K562 (cell line): ENCODE measurements around the gene KIAA2012. TPM values are rescaled to one million over a fixed set of nuclear protein-coding genes. Genes with fewer than 3 reads are reported as not detected.

Experiments
- ATAC-seq: fragments of 200-7000 bp; cut with Tn5 transposase; 3 replicates; pipeline ENCODE4 v1.9.1; 2020; ENCODE audit warnings: moderate library complexity
- BruUV-seq: library from RNA; stranded (reverse); fragments of 400-500 nt; replicated peaks from 2 replicates; lab custom pipeline; 2021; lab: Mats Ljungman, UMichigan
- CTCF ChIA-PET: fragments of 300-600 bp; formaldehyde crosslinking; extraction: SDS; loops from one replicate; lab custom pipeline; 2021; ENCODE audit warnings: low intra/inter-chr PET ratio; lab: Yijun Ruan, JAX
- POLR2A ChIA-PET: fragments of 300-600, 350-650 bp; sonication (Branson Sonifier 250); formaldehyde crosslinking; extraction: SDS; loops from one replicate; lab custom pipeline; 2021; ENCODE audit warnings: antibody characterized with exemption, inconsistent platforms; lab: Yijun Ruan, JAX
- DNase-seq, 4 experiments: peaks; one replicate each; pipeline versions ENCODE4 v3.0.0 to v3.0.0-alpha.2; 2011 to 2018; ENCODE audit warnings: low spot score in 3 of 4, mixed read lengths in 3 of 4; ENCODE audit errors: extremely low read depth in 1 of 4
- FAIRE-seq: peaks from 2 replicates; lab custom pipeline; 2011; peaks lifted over from hg19 to GRCh38; lab: Jason Lieb, UNC
- H2AFZ ChIP-seq: 2 replicates; pipeline ENCODE4 v1.6.0; 2011; ENCODE audit warnings: low read depth, low read length, control low read depth, inconsistent platforms
- H3K27ac ChIP-seq: fragments of 200-600 bp; 3 replicates; pipeline ENCODE4 v1.8.0; 2011; ENCODE audit warnings: low read depth, mild to moderate bottlenecking, control low read depth, inconsistent platforms, low read length, moderate library complexity, mixed read lengths; ENCODE audit errors: extremely low read depth
- H3K27me3 ChIP-seq, 2 experiments: fragments of 300-600 bp in 1 of 2; 2 replicates in 1 of 2; 3 replicates in 1 of 2; pipeline versions ENCODE4 v1.6.0 to v1.8.0; 2011; ENCODE audit warnings: inconsistent platforms in 2 of 2, low read length in 2 of 2, mild to moderate bottlenecking in 1 of 2, mixed read lengths in 1 of 2, moderate library complexity in 1 of 2; ENCODE audit not compliant: control insufficient read depth in 2 of 2, insufficient read depth in 2 of 2
- H3K36me3 ChIP-seq: fragments of 300-600 bp; 3 replicates; pipeline ENCODE4 v1.8.0; 2011; ENCODE audit warnings: mild to moderate bottlenecking, low read length, inconsistent platforms; ENCODE audit not compliant: control insufficient read depth, insufficient read depth
- H3K4me1 ChIP-seq, 2 experiments: fragments of 200-600 bp in 1 of 2; replicated peaks in 1 of 2; 2 replicates in 1 of 2; 3 replicates in 1 of 2; pipeline versions ENCODE4 v1.5.1 to v1.8.0; 2011; ENCODE audit warnings: inconsistent platforms in 2 of 2, low read length in 2 of 2, mild to moderate bottlenecking in 1 of 2, mixed read lengths in 1 of 2, moderate library complexity in 1 of 2; ENCODE audit not compliant: control insufficient read depth in 2 of 2, insufficient read depth in 2 of 2
- H3K4me2 ChIP-seq: 2 replicates; pipeline ENCODE4 v1.6.1; 2011; ENCODE audit warnings: low read length, control low read depth, inconsistent platforms, mixed read lengths; ENCODE audit not compliant: insufficient read depth
- H3K4me3 ChIP-seq: fragments of 200-600 bp; sonication (generic), shearing (Covaris generic); 2 replicates; pipeline ENCODE4 v1.5.1; 2016; ENCODE audit warnings: control low read depth, inconsistent platforms
- H3K79me2 ChIP-seq: fragments of 200-600 bp; 3 replicates; pipeline ENCODE4 v1.8.0; 2011; ENCODE audit warnings: low read length, inconsistent platforms; ENCODE audit not compliant: control insufficient read depth, insufficient read depth
- H3K9ac ChIP-seq, 2 experiments: 2 replicates each; pipeline versions ENCODE4 v1.6.0 to v1.6.1; 2011; ENCODE audit warnings: low read depth in 2 of 2, low read length in 2 of 2, control low read depth in 1 of 2, inconsistent platforms in 1 of 2, mild to moderate bottlenecking in 1 of 2, mixed read lengths in 1 of 2; ENCODE audit not compliant: insufficient read depth in 1 of 2
- H3K9me1 ChIP-seq: one replicate; pipeline ENCODE4 v1.6.0; 2011; ENCODE audit warnings: inconsistent platforms, mild to moderate bottlenecking, low read length, moderate library complexity; ENCODE audit not compliant: control insufficient read depth, insufficient read depth
- H3K9me3 ChIP-seq: replicated peaks from 2 replicates; pipeline ENCODE4 v1.5.1; 2011; ENCODE audit warnings: low read depth, low read length, inconsistent platforms; ENCODE audit not compliant: control insufficient read depth, insufficient read depth
- H4K20me1 ChIP-seq: replicated peaks from 2 replicates; pipeline ENCODE4 v1.6.1; 2011; ENCODE audit warnings: low read length, inconsistent platforms, mixed read lengths; ENCODE audit not compliant: control insufficient read depth, insufficient read depth
- AFF1 ChIP-seq, 2 experiments: fragments of 450-650 bp; IDR thresholded peaks; 2 replicates each; pipeline ENCODE4 v1.6.1; 2018; ENCODE audit warnings: mild to moderate bottlenecking in 2 of 2, low read depth in 1 of 2; ENCODE audit not compliant: partially characterized antibody in 2 of 2
- ARNT ChIP-seq, 2 experiments: fragments of 450-650 bp; IDR thresholded peaks; 2 replicates each; pipeline ENCODE4 v1.6.1; 2016; ENCODE audit warnings: mild to moderate bottlenecking in 1 of 2
- FOSL1 ChIP-seq: fragments of 200-800 bp; sonication (Bioruptor generic); conservative IDR thresholded peaks from 2 replicates; pipeline ENCODE4 v1.6.1; 2016; ENCODE audit warnings: missing genetic modification characterization, missing compliant biosample characterization
- GATAD2A ChIP-seq: fragments of 450-650 bp; IDR thresholded peaks from 2 replicates; pipeline ENCODE4 v1.6.1; 2017
- RBM22 ChIP-seq: fragments of 200-400 bp; formaldehyde crosslinking; IDR thresholded peaks from 2 replicates; pipeline ENCODE4 v1.6.1; 2018; ENCODE audit warnings: low read length, low read depth; ENCODE audit not compliant: poor library complexity, severe bottlenecking
- SIX5 ChIP-seq, 2 experiments: IDR thresholded peaks; 2 replicates each; pipeline ENCODE4 v1.6.1; 2011; ENCODE audit warnings: low read length in 2 of 2, borderline replicate concordance in 1 of 2, low read depth in 1 of 2, mild to moderate bottlenecking in 1 of 2, moderate library complexity in 1 of 2; ENCODE audit not compliant: insufficient read depth in 1 of 2
- U2AF2 ChIP-seq: fragments of 200-400 bp; formaldehyde crosslinking; optimal IDR thresholded peaks from 2 replicates; pipeline ENCODE3; 2017; ENCODE audit warnings: low read depth, mild to moderate bottlenecking, low read length
- ZNF224 ChIP-seq: sonication (generic); formaldehyde crosslinking; IDR thresholded peaks from 2 replicates; pipeline ENCODE4 v1.8.0; 2022; ENCODE audit warnings: mild to moderate bottlenecking, missing genetic modification reagents
- ZNF277 ChIP-seq: fragments of 250-450 bp; sonication (Bioruptor Pico); IDR thresholded peaks from 2 replicates; pipeline ENCODE4 v1.8.0; 2022; ENCODE audit warnings: inconsistent platforms, mild to moderate bottlenecking, moderate library complexity, borderline replicate concordance
- in situ Hi-C: fragments of 300-500 bp; cut with MboI; formaldehyde crosslinking; loops from 4 replicates; pipeline ENCODE4 v1.15.0; 2018; ENCODE audit warnings: inconsistent platforms, mixed read lengths
- intact Hi-C: fragments of 100-400 bp; cut with micrococcal nuclease; formaldehyde crosslinking; loops from 2 replicates; pipeline ENCODE4 v1.14.2; 2022
- polyA plus RNA-seq, 8 experiments: library from polyadenylated mRNA; depleted of rRNA in 4 of 8; stranded (reverse) in 5 of 8; unstranded in 3 of 8; fragments of >200 nt; fragmentation: Nextera tagmentation in 2 of 8; fragmentation: Illumina TruSeq in 1 of 8; extraction: Ambion mirVana in 2 of 8; extraction: Trizol in 1 of 8; gene quantifications; 2 replicates each; pipeline versions ENCODE4 v1.2.1 to v1.2.3, GENCODE V29; 2011 to 2014; ENCODE audit warnings: inconsistent platforms in 1 of 8, missing spikeins in 1 of 8
- total RNA-seq, 7 experiments: library from RNA; depleted of rRNA in 6 of 7; stranded (reverse); fragments of >200 nt in 6 of 7; fragmentation: Illumina TruSeq in 2 of 7; extraction: Trizol in 2 of 7; gene quantifications; 2 replicates each; pipeline versions ENCODE4 v1.2.1 to v1.2.3, GENCODE V29; 2011 to 2021; ENCODE audit warnings: low replicate concordance in 1 of 7
- TF ChIP-seq, protein P1 (sequence below): IDR thresholded peaks from 2 replicates; pipeline ENCODE4 v1.6.1; 2012; ENCODE audit warnings: low read depth, low read length, improper control_type of control experiment, borderline replicate concordance

The KIAA2012 gene
- total and polyA plus RNA-seq, 9 of the 15 experiments (the other 6 are each of a cell fraction or from before 2014, with no cell fraction given) = not detected

- no peak for TF ChIP-seq AFF1 (IDR thresholded peaks at IDR 0.05; ENCODE audit: low read depth in 1 of 2, partially characterized antibody in 2 of 2)
- TF ChIP-seq ARNT (IDR thresholded peaks at IDR 0.05) = no peak
Measured at GRCh38 chr2:202094426-202094986, 21.5 kb downstream of the KIAA2012 start (continued).

DNA sequence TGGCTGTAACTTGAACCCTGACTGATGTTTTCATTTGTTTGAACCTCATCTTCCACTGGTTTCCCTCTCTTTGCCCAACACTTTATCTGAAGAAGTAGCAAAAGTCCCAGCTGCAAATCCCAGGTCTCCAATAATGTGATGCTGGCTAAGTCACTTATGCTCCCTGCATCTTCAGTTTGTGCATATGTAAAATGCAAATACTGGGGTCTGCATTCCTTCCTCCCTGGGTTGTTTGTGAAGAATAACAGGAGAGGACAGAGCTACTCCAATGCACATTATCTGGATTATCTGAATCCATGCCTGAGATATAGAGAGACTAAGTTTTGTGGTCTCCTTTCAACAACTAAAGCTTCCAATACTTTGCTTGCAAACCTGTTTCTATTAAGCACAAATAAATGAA lies 22.2 kb downstream of the KIAA2012 start:
- Histone ChIP-seq H3K79me2 (no peaks in the 10 kb centered on the region), H3K27me3 (peaks cover 2 to 4% of the 10 kb centered on the region in 2 experiments; a peak in 1 of 5 replicates), H2AFZ (no peak overlapping the region), H3K9me1 (no peaks in the 10 kb centered on the region), H3K27ac (no peak overlapping the region), H3K4me1 (no peaks in the 10 kb centered on the region; a peak in 1 of 5 replicates), H3K9me3 (no peaks in the 10 kb centered on the region), H3K4me3 (no peak overlapping the region), H3K36me3 (no peaks in the 10 kb centered on the region), H4K20me1 (no peaks in the 10 kb centered on the region), H3K9ac (no peak overlapping the region), H3K4me2 (no peak overlapping the region)
- in situ Hi-C loops = no loop called here
- BruUV-seq = no TSS peak
- ChIA-PET POLR2A (no interaction called here), CTCF (no interaction called here)
- FAIRE-seq (no peak), ATAC-seq (no peak), DNase-seq (no peak)
- intact Hi-C loops = no loop called here
- TF ChIP-seq U2AF2 (no peak), GATAD2A (no peak), FOSL1 (tag) (no peak), RBM22 (no peak), SIX5 (IDR thresholded peaks at IDR 0.05; ENCODE audit: borderline replicate concordance in 1 of 2, insufficient read depth in 1 of 2, low read depth in 1 of 2, low read length in 2 of 2) (no peak), ZNF224 (no peak), ZNF277 (CRISPR knock-in tag) (no peak)
- TF ChIP-seq, protein P1, sequence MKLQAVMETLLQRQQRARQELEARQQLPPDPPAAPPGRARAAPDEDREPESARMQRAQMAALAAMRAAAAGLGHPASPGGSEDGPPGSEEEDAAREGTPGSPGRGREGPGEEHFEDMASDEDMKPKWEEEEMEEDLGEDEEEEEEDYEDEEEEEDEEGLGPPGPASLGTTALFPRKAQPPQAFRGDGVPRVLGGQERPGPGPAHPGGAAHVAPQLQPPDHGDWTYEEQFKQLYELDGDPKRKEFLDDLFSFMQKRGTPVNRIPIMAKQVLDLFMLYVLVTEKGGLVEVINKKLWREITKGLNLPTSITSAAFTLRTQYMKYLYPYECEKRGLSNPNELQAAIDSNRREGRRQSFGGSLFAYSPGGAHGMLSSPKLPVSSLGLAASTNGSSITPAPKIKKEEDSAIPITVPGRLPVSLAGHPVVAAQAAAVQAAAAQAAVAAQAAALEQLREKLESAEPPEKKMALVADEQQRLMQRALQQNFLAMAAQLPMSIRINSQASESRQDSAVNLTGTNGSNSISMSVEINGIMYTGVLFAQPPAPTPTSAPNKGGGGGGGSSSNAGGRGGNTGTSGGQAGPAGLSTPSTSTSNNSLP = no peak
